ENCODE measurements around the gene CENPQ.

Gene CENPQ

GRCh38 chr6:49541936-49542335 lies 78.8 kb downstream of the CENPQ start:
- no peak for TF ChIP-seq CTCF (conservative IDR thresholded peaks at IDR 0.05)
- H3K27ac ChIP-seq = peak overlapping the region; percentile 59
